ENCODE results near the gene PALLD. TPM values are rescaled to one million over a fixed set of nuclear protein-coding genes. Genes with fewer than 3 reads are reported as not detected.

PALLD gene
- total and polyA plus RNA-seq, 2 of the 8 experiments (the other 6 are each of a cell fraction or from before 2014, with no cell fraction given): 10.5 to 25.0 TPM

DNA sequence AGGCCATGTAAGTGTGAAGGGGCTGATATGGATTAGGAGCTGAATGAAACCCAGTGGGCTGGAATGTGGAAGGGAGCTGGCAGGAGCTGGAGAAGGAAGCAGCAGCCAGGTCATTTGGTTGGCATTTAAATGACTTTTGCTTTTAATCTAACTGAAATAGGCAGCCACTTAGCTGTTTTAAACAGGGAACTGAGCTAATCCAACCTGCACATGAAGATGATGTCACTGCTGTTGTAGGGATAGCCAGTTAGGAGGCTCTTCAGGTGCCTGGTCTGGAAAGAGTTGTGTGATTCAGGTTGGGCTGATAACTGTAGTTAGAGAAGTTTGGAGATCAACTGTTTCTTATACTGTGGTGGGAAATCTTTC is 122.4 kb downstream of the PALLD start (continued):
- no peak for TF ChIP-seq JUND (IDR thresholded peaks at IDR 0.05; ENCODE audit: low read length)
- no peak for TF ChIP-seq ASH2L (IDR thresholded peaks at IDR 0.05; ENCODE audit: low read length)
- no peak for TF ChIP-seq KDM5A (IDR thresholded peaks at IDR 0.05; ENCODE audit: low read length)
- no peak for TF ChIP-seq SAP30 (IDR thresholded peaks at IDR 0.05; ENCODE audit: insufficient read depth, insufficient replicate concordance, low read length)
- no peak for TF ChIP-seq EP300 (IDR thresholded peaks at IDR 0.05; ENCODE audit: borderline replicate concordance in 1 of 2, low read depth in 2 of 2, low read length in 2 of 2)
- no peak for TF ChIP-seq SRF (IDR thresholded peaks at IDR 0.05; ENCODE audit: low read depth, low read length)
- TF ChIP-seq MAFK (IDR thresholded peaks at IDR 0.05; ENCODE audit: low read depth, low read length): no peak
- TF ChIP-seq CHD1 (IDR thresholded peaks at IDR 0.05; ENCODE audit: low read depth, low read length): no peak

Data from H1 (cell line).